ENCODE data around the gene ESX1. TPM values are rescaled to one million over a fixed set of nuclear protein-coding genes. Genes with fewer than 3 reads are reported as not detected.

The ESX1 gene
- total RNA-seq (2021; fragmentation: NEBNext Ultra II Directional; extraction: Animal tissue kit (Norgen Biotek cat#: 25700)) (not detected in 2 replicates), polyA plus RNA-seq (2011; rRNA removed) (not detected in 2 replicates), polyA minus RNA-seq (2011; rRNA and poly(A)+ RNA removed) (not detected in 2 replicates)
- not detected for polyA plus RNA-seq (2011; cell fraction: cytosol; rRNA removed)
- not detected for polyA plus RNA-seq (2011; cell fraction: nucleus; rRNA removed)
- polyA plus RNA-seq (2012, experiment 1 of 2) = not detected in 4 replicates
- polyA plus RNA-seq (2012, experiment 2 of 2) = not detected
- polyA plus RNA-seq (2013, experiment 1 of 2) = not detected
- polyA plus RNA-seq (2013, experiment 2 of 2) = not detected
- not detected for polyA minus RNA-seq (2011; cell fraction: cytosol; rRNA and poly(A)+ RNA removed)
- polyA minus RNA-seq (2011; cell fraction: nucleus; rRNA and poly(A)+ RNA removed) = not detected
- long read RNA-seq, experiment 1 = 0 reads
- long read RNA-seq, experiment 2 = 0 reads

- Histone ChIP-seq H3K23me2 (ENCODE audit: low read depth, low read length) (peaks cover 2% of the 10 kb centered on the region; the same call in 1 of the 2 replicates), H3K79me2 (ENCODE audit: control insufficient read depth in 1 of 2, insufficient read depth in 2 of 2, low read length in 2 of 2) (no peaks in the 10 kb centered on the region), H4K20me1 (replicated peaks in 1 of 2; ENCODE audit: control insufficient read depth in 1 of 2, insufficient read depth in 2 of 2, low read length in 2 of 2) (peaks cover 4 to 8% of the 10 kb centered on the region in 2 experiments), H3K4ac (replicated peaks; ENCODE audit: insufficient read length, low read depth, low read length) (no peak within 1 kb of the TSS), H4K91ac (replicated peaks; ENCODE audit: insufficient read length, low read length) (no peak within 1 kb of the TSS), H3K18ac (ENCODE audit: extremely low read depth, low read length) (no peak within 1 kb of the TSS), H2BK5ac (ENCODE audit: low read depth, low read length) (no peak within 1 kb of the TSS), H2BK15ac (ENCODE audit: low read length) (no peak within 1 kb of the TSS), H3K4me3 (ENCODE audit: extremely low read depth in 1 of 4, insufficient read depth in 2 of 4, low read depth in 3 of 4, low read length in 4 of 4) (peak within 1 kb of the TSS; percentile 19 to 54 (median 22); a peak in 5 of 8 replicates), H3K56ac (replicated peaks; ENCODE audit: insufficient read length, low read depth, low read length) (no peak within 1 kb of the TSS), H3K79me1 (ENCODE audit: low read depth, low read length) (no peaks in the 10 kb centered on the region), H2BK20ac (ENCODE audit: low read length) (no peak within 1 kb of the TSS), H4K8ac (ENCODE audit: extremely low read depth, insufficient read depth, low read length) (0 out of 2 replicates have a peak within 1 kb of the TSS, but pooled peaks have one; percentile 25), H3K9me3 (ENCODE audit: insufficient read depth in 2 of 2, low read depth in 1 of 2, low read length in 1 of 2) (no peaks in the 10 kb centered on the region), H3K14ac (ENCODE audit: insufficient read length) (no peak within 1 kb of the TSS), H4K5ac (ENCODE audit: insufficient read length, low read depth, low read length) (no peak within 1 kb of the TSS), H3K36me3 (ENCODE audit: control insufficient read depth in 2 of 4, insufficient read depth in 4 of 4, low read length in 3 of 4) (no peaks in the 10 kb centered on the region), H2AFZ (ENCODE audit: low read length) (peak within 1 kb of the TSS; percentile 32; the same call in 1 of the 2 replicates), H3K27ac (ENCODE audit: low read depth, low read length) (no peak within 1 kb of the TSS), H2BK120ac (replicated peaks; ENCODE audit: low read depth, low read length) (no peak within 1 kb of the TSS), H3K4me1 (replicated peaks in 1 of 4; ENCODE audit: control insufficient read depth in 3 of 4, insufficient read depth in 4 of 4, low read length in 3 of 4) (peaks cover 0 to 4% (median 1%) of the 10 kb centered on the region in 4 experiments; a peak in 2 of 7 replicates), H3K4me2 (ENCODE audit: insufficient read depth in 1 of 2, low read depth in 2 of 2, low read length in 2 of 2) (peak within 1 kb of the TSS; percentile 70 to 84), H3K9ac (replicated peaks in 1 of 4; ENCODE audit: extremely low read depth in 1 of 4, low read depth in 3 of 4, low read length in 3 of 4) (no peak within 1 kb of the TSS), H3K23ac (ENCODE audit: insufficient read length) (no peak within 1 kb of the TSS), H2AK5ac (ENCODE audit: low read depth, low read length) (no peak within 1 kb of the TSS), H3K27me3 (replicated peaks in 1 of 4; ENCODE audit: control insufficient read depth in 3 of 4, extremely low read depth in 1 of 4, insufficient read depth in 3 of 4, low read length in 3 of 4) (peaks cover 46 to 90% (median 81%) of the 10 kb centered on the region in 4 experiments), H2BK12ac (ENCODE audit: low read depth, low read length) (no peak within 1 kb of the TSS)
- 4% methylated on average over 33 of the region's 56 CpGs; no CpG with 5 or more reads in 1 of the 2 experiments for WGBS, 2 experiments (ENCODE audit: extremely low coverage in 1 of 2, insufficient coverage in 1 of 2, insufficient read length in 1 of 2, insufficient replicate concordance in 2 of 2, low coverage in 1 of 2, low lambda C conversion rate in 2 of 2, missing lambda C conversion rate in 1 of 2)
- ChIA-PET CTCF (ENCODE audit: partially characterized antibody) (interaction anchor here (0.6 to 4.1 kb wide), 7 partner anchors 10 to 1159 kb away, joined by 3 to 18 read pairs (median 3); no protein-coding TSS in a partner anchor), POLR2A (ENCODE audit: partially characterized antibody) (no interaction called here)
- FAIRE-seq = no peak
- DNase-seq (ENCODE audit: low read depth in 1 of 2, low spot score in 2 of 2) = peak in 1 of 2 experiments; percentile 50
- TF ChIP-seq YY1 (IDR thresholded peaks at IDR 0.05; ENCODE audit: low read depth, low read length) (no peak), MAFK (IDR thresholded peaks at IDR 0.05; ENCODE audit: low read depth, low read length) (no peak), PHF8 (conservative IDR thresholded peaks at IDR 0.05; ENCODE audit: low read depth, low read length) (no peak), GTF2F1 (IDR thresholded peaks at IDR 0.05; ENCODE audit: borderline replicate concordance, low read depth, low read length) (no peak), ATF3 (IDR thresholded peaks at IDR 0.05; ENCODE audit: insufficient read depth, low read depth, low read length) (no peak), SP1 (IDR thresholded peaks at IDR 0.05; ENCODE audit: low read depth, low read length) (no peak)
- TF ChIP-seq, protein P1, sequence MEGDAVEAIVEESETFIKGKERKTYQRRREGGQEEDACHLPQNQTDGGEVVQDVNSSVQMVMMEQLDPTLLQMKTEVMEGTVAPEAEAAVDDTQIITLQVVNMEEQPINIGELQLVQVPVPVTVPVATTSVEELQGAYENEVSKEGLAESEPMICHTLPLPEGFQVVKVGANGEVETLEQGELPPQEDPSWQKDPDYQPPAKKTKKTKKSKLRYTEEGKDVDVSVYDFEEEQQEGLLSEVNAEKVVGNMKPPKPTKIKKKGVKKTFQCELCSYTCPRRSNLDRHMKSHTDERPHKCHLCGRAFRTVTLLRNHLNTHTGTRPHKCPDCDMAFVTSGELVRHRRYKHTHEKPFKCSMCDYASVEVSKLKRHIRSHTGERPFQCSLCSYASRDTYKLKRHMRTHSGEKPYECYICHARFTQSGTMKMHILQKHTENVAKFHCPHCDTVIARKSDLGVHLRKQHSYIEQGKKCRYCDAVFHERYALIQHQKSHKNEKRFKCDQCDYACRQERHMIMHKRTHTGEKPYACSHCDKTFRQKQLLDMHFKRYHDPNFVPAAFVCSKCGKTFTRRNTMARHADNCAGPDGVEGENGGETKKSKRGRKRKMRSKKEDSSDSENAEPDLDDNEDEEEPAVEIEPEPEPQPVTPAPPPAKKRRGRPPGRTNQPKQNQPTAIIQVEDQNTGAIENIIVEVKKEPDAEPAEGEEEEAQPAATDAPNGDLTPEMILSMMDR (IDR thresholded peaks at IDR 0.05; ENCODE audit: control extremely low read depth in 1 of 3, insufficient read depth in 1 of 3, low read depth in 1 of 3, low read length in 3 of 3) = no peak
Measured at GRCh38 chrX:104254442-104255115, at the start of gene ESX1. ESX1 (minus strand) TSS chrX:104254933; CDS start chrX:104254849, 84 bp downstream.

Measured in H1 (cell line).